WTC11 (cell line): ENCODE results near the gene TUBGCP3. TPM values are rescaled to one million over a fixed set of nuclear protein-coding genes. Genes with fewer than 3 reads are reported as not detected.
A peak's percentile ranks its signal among the peaks of the same experiment; 100 is the strongest.

Experiments
- ATAC-seq: fragments of 200-7000 bp; cut with Tn5 transposase; 2 replicates; pipeline ENCODE4 v1.10.0; 2021; ENCODE audit warnings: mild to moderate bottlenecking, moderate library complexity
- CTCF ChIA-PET: fragments of 300-600 bp; sonication (Branson Sonifier 250); formaldehyde crosslinking; loops from one replicate; lab custom pipeline; 2021; ENCODE audit warnings: antibody characterized with exemption; lab: Charles Lee
- POLR2A ChIA-PET: fragments of 350-600 bp; sonication (Branson Sonifier 250); formaldehyde crosslinking; loops from one replicate; lab custom pipeline; 2021; ENCODE audit warnings: antibody characterized with exemption; lab: Charles Lee
- DNase-seq: peaks from one replicate; pipeline ENCODE4 v3.0.0; 2021; ENCODE audit warnings: low spot score
- H3K27ac Mint-ChIP-seq: 2 replicates; pipeline ENCODE4 v1.8.0; 2021; ENCODE audit warnings: mixed read lengths
- H3K27me3 Mint-ChIP-seq: 2 replicates; pipeline ENCODE4 v1.8.0; 2021; ENCODE audit warnings: low read depth, mild to moderate bottlenecking, moderate library complexity, mixed read lengths
- H3K36me3 Mint-ChIP-seq: 2 replicates; pipeline ENCODE4 v1.8.0; 2021; ENCODE audit warnings: mixed read lengths
- H3K4me1 Mint-ChIP-seq: 2 replicates; pipeline ENCODE4 v1.8.0; 2022; ENCODE audit warnings: mixed read lengths
- H3K4me3 Mint-ChIP-seq: 2 replicates; pipeline ENCODE4 v1.8.0; 2021; ENCODE audit warnings: mild to moderate bottlenecking, moderate library complexity, mixed read lengths
- H3K9me3 Mint-ChIP-seq: 2 replicates; pipeline ENCODE4 v1.8.0; 2021; ENCODE audit warnings: mixed read lengths
- CREB1 ChIP-seq: sonication (generic); formaldehyde crosslinking; IDR thresholded peaks from 2 replicates; pipeline ENCODE4 v1.8.0; 2023; ENCODE audit warnings: mild to moderate bottlenecking, missing genetic modification reagents
- ETV6 ChIP-seq: sonication (generic); formaldehyde crosslinking; IDR thresholded peaks from 2 replicates; pipeline ENCODE4 v1.8.1; 2022; ENCODE audit warnings: mild to moderate bottlenecking, missing genetic modification reagents
- FOXK1 ChIP-seq: sonication (generic); formaldehyde crosslinking; IDR thresholded peaks from 2 replicates; pipeline ENCODE4 v1.8.0; 2022; ENCODE audit warnings: mild to moderate bottlenecking, moderate library complexity, missing genetic modification reagents
- MXD4 ChIP-seq: fragments of 250-450 bp; sonication (Bioruptor Pico); IDR thresholded peaks from 2 replicates; pipeline ENCODE4 v1.8.0; 2021; ENCODE audit warnings: mild to moderate bottlenecking, moderate library complexity, borderline replicate concordance
- NFYB ChIP-seq: sonication (generic); formaldehyde crosslinking; conservative IDR thresholded peaks from 2 replicates; pipeline ENCODE4 v1.8.0; 2022; ENCODE audit warnings: low read depth, missing genetic modification reagents
- PRRX2 ChIP-seq: fragments of 250-450 bp; sonication (Bioruptor Pico); IDR thresholded peaks from 2 replicates; pipeline ENCODE4 v1.8.0; 2021; ENCODE audit warnings: mild to moderate bottlenecking
- SMAD4 ChIP-seq: sonication (generic); formaldehyde crosslinking; IDR thresholded peaks from 2 replicates; pipeline ENCODE4 v1.8.0; 2022; ENCODE audit warnings: mild to moderate bottlenecking, missing genetic modification reagents
- SOX15 ChIP-seq: fragments of 250-450 bp; sonication (Bioruptor Pico); IDR thresholded peaks from 2 replicates; pipeline ENCODE4 v1.9.0; 2021; ENCODE audit warnings: mild to moderate bottlenecking
- TEAD1 ChIP-seq: sonication (generic); formaldehyde crosslinking; IDR thresholded peaks from 2 replicates; pipeline ENCODE4 v1.8.0; 2022; ENCODE audit warnings: mild to moderate bottlenecking, missing genetic modification reagents
- TEAD4 ChIP-seq: sonication (generic); formaldehyde crosslinking; IDR thresholded peaks from 2 replicates; pipeline ENCODE4 v1.8.0; 2022; ENCODE audit warnings: mild to moderate bottlenecking, missing genetic modification reagents
- ZNF396 ChIP-seq: fragments of 250-450 bp; sonication (Bioruptor Pico); IDR thresholded peaks from 2 replicates; pipeline ENCODE4 v1.8.0; 2021; ENCODE audit warnings: mild to moderate bottlenecking, moderate library complexity, borderline replicate concordance
- ZNF416 ChIP-seq: fragments of 250-450 bp; sonication (Bioruptor Pico); IDR thresholded peaks from 2 replicates; pipeline ENCODE4 v1.9.0; 2021; ENCODE audit warnings: mild to moderate bottlenecking, inconsistent platforms
- total RNA-seq: library from RNA; stranded (reverse); gene quantifications from 3 replicates; pipeline ENCODE4 v1.2.3, GENCODE V29; 2021
- TF ChIP-seq, protein P1 (sequence below): sonication (generic); formaldehyde crosslinking; IDR thresholded peaks from 2 replicates; pipeline ENCODE4 v1.8.1; 2022; ENCODE audit warnings: mild to moderate bottlenecking, moderate library complexity, missing genetic modification reagents
- TF ChIP-seq, protein P2 (sequence below): fragments of 200-600 bp; IDR thresholded peaks from 2 replicates; pipeline ENCODE4 v1.8.0; 2022; ENCODE audit warnings: antibody characterized with exemption
- TF ChIP-seq, protein P3 (sequence below): fragments of 250-450 bp; sonication (Bioruptor Pico); IDR thresholded peaks from 2 replicates; pipeline ENCODE4 v1.8.0; 2021; ENCODE audit warnings: mild to moderate bottlenecking

The TUBGCP3 gene
- total RNA-seq, 1 experiment from 2014 or later, result 29.9 TPM

DNA sequence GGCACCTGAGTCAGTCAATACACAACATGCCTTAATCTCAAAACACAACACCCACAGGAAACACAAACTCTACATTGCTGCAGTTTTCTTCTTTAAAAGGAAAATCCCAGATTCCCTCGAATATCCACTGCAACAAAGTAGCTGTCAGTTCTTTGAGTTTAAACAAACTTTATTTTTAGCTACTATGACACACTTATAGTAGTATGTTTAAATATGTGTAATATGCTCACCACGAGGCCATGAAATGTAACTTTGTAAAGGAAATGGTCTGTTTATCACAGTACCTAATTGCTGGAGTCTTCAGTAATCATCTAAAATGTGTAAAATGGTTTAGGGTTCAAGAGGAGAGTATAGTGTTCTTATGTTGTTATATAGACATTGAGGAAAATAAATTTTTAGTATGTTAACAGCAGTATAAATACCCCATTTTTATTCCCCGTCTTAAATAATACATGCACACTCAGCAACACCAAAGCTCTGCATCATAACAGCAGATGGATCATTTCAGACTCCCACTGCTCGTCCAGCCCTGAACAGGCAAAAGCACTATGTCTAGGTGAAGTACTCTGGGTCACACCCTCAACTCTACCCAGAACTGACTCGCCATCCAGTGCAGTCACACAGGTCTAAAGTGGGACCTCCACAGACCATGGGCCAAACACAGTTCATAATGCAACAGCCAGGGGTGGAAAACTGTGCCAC, 20.6 kb downstream of the TUBGCP3 start:
- CTCF ChIA-PET, result no interaction called here
- H3K27ac Mint-ChIP-seq, result no peak overlapping the region
- H3K4me1 Mint-ChIP-seq, result no peaks in the 10 kb centered on the region
- H3K9me3 Mint-ChIP-seq, result no peaks in the 10 kb centered on the region
- TF ChIP-seq ZNF416 (CRISPR knock-in tag), result no peak
- H3K27me3 Mint-ChIP-seq, result no peaks in the 10 kb centered on the region
- no peak overlapping the region for H3K4me3 Mint-ChIP-seq
- POLR2A ChIA-PET, result no interaction called here
- DNase-seq (no peak), ATAC-seq (no peak)
- H3K36me3 Mint-ChIP-seq, result peaks cover 26% of the 10 kb centered on the region

DNA sequence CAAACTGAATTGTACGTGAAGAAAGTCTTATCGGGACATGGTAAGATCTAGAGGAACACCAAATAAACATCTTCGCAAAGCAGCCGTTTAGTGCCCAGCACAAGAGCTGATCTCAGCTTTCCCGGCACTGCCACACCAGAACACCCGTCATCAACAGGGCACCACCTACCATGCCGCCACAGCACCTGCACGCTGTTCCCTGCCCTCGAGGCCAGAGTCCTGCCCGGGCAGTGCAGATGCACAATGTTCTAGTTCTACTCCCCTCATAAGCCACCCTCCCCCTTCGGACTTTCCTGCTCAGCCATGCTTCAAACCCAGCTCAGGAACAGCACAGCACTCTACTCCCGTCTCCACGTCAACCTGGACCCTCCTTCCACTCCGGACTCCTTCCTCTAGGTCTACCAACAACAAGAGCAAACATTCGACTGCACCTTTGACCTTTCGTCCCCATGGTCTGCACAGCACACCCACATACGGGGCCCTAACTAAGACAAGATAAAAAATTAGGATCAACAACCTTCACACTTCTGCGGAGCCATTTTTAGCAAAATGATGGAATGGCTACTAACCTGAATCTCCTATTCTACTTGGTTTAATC, 25.1 kb downstream of the TUBGCP3 start:
- TF ChIP-seq, protein P1, sequence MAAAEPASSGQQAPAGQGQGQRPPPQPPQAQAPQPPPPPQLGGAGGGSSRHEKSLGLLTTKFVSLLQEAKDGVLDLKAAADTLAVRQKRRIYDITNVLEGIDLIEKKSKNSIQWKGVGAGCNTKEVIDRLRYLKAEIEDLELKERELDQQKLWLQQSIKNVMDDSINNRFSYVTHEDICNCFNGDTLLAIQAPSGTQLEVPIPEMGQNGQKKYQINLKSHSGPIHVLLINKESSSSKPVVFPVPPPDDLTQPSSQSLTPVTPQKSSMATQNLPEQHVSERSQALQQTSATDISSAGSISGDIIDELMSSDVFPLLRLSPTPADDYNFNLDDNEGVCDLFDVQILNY (CRISPR knock-in tag), result no peak
- no peak for TF ChIP-seq TEAD4 (CRISPR knock-in tag)
- no peak for TF ChIP-seq SMAD4 (CRISPR knock-in tag)
- TF ChIP-seq FOXK1 (CRISPR knock-in tag), result no peak
- TF ChIP-seq, protein P2, sequence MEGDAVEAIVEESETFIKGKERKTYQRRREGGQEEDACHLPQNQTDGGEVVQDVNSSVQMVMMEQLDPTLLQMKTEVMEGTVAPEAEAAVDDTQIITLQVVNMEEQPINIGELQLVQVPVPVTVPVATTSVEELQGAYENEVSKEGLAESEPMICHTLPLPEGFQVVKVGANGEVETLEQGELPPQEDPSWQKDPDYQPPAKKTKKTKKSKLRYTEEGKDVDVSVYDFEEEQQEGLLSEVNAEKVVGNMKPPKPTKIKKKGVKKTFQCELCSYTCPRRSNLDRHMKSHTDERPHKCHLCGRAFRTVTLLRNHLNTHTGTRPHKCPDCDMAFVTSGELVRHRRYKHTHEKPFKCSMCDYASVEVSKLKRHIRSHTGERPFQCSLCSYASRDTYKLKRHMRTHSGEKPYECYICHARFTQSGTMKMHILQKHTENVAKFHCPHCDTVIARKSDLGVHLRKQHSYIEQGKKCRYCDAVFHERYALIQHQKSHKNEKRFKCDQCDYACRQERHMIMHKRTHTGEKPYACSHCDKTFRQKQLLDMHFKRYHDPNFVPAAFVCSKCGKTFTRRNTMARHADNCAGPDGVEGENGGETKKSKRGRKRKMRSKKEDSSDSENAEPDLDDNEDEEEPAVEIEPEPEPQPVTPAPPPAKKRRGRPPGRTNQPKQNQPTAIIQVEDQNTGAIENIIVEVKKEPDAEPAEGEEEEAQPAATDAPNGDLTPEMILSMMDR, result no peak
- TF ChIP-seq ZNF396 (CRISPR knock-in tag), result no peak
- TF ChIP-seq SOX15 (CRISPR knock-in tag), result no peak
- no peak for TF ChIP-seq NFYB (CRISPR knock-in tag)
- TF ChIP-seq, protein P3, sequence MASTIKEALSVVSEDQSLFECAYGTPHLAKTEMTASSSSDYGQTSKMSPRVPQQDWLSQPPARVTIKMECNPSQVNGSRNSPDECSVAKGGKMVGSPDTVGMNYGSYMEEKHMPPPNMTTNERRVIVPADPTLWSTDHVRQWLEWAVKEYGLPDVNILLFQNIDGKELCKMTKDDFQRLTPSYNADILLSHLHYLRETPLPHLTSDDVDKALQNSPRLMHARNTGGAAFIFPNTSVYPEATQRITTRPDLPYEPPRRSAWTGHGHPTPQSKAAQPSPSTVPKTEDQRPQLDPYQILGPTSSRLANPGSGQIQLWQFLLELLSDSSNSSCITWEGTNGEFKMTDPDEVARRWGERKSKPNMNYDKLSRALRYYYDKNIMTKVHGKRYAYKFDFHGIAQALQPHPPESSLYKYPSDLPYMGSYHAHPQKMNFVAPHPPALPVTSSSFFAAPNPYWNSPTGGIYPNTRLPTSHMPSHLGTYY (CRISPR knock-in tag), result no peak
- no peak for TF ChIP-seq TEAD1 (CRISPR knock-in tag)
- TF ChIP-seq MXD4 (CRISPR knock-in tag), result no peak
- no peaks in the 10 kb centered on the region for H3K9me3 Mint-ChIP-seq
- DNase-seq, result no peak
- POLR2A ChIA-PET, result no interaction called here
- no peaks in the 10 kb centered on the region for H3K27me3 Mint-ChIP-seq
- peak overlapping the region; percentile 2; the same call in 1 of the 2 replicates for H3K27ac Mint-ChIP-seq
- ATAC-seq, result no peak
- peaks cover 27% of the 10 kb centered on the region for H3K36me3 Mint-ChIP-seq
- no peak overlapping the region for H3K4me3 Mint-ChIP-seq
- CTCF ChIA-PET, result no interaction called here
- peaks cover 12% of the 10 kb centered on the region for H3K4me1 Mint-ChIP-seq

DNA sequence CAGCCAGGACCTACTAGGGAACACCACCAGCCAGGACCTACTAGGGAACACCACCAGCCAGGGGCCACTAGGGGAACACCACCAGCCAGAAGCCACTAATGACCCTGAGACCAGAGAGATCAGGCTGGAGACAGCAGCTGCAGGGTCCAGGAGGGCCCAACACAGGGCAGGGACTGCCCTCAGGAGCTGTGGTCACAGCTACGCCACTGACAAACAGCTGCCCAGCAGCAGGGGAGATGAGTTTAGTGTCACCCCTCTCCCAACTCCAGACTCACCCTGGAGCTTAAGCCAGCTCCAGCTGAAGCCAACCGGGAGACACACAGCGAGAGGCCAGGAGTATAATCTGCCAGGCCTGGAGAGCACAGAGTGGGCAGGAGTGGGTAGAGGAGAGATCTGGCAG, 25.7 kb downstream of the TUBGCP3 start:
- CTCF ChIA-PET, result no interaction called here
- H3K36me3 Mint-ChIP-seq, result peaks cover 30% of the 10 kb centered on the region
- no peak overlapping the region for H3K27ac Mint-ChIP-seq
- TF ChIP-seq, protein P3 (CRISPR knock-in tag), result no peak
- no peak for TF ChIP-seq CREB1
- H3K27me3 Mint-ChIP-seq, result no peaks in the 10 kb centered on the region
- ATAC-seq (no peak), DNase-seq (no peak)
- H3K9me3 Mint-ChIP-seq, result no peaks in the 10 kb centered on the region
- POLR2A ChIA-PET, result no interaction called here
- peaks cover 12% of the 10 kb centered on the region for H3K4me1 Mint-ChIP-seq
- H3K4me3 Mint-ChIP-seq, result no peak overlapping the region

DNA sequence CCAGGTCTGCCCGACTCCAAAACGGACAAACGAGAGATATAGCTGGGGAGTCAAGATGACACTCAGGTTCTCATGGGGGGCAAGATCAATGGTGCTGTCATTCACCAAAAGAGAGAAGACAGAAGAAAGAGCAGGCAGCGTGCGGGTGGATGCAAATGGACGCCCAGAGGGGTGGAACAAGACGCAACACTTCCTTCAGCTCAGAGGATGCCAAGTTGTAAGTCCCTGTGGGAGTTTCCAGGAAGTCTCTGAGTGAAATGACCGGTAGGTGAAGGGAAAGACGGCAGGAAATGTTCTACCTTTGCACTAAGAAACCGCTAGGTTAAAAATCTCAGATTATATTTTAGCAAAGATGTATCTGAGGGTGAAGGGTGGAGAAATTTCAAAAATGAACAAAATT, 26.5 kb downstream of the TUBGCP3 start:
- Mint-ChIP-seq H3K27me3 (no peaks in the 10 kb centered on the region), H3K9me3 (no peaks in the 10 kb centered on the region), H3K4me3 (no peak overlapping the region), H3K27ac (peak overlapping the region; percentile 46), H3K4me1 (peaks cover 12% of the 10 kb centered on the region), H3K36me3 (peaks cover 29% of the 10 kb centered on the region)
- ChIA-PET POLR2A (no interaction called here), CTCF (interaction anchor here (0.8 kb wide), 1 partner anchor 30 kb away, joined by 3 read pairs; no protein-coding TSS in a partner anchor)
- TF ChIP-seq ETV6 (CRISPR knock-in tag) (no peak), FOXK1 (CRISPR knock-in tag) (no peak), PRRX2 (no peak)
- DNase-seq, result no peak
- ATAC-seq, result no peak
